Kidney (tissue), 22 donors: ENCODE data around the gene ETS1. TPM values are rescaled to one million over a fixed set of nuclear protein-coding genes. Genes with fewer than 3 reads are reported as not detected.

Experiments used
- DNase-seq, 5 donors: peaks; one replicate each; pipeline ENCODE4 v3.0.0-alpha.2; 2013 to 2020
- FAIRE-seq: peaks from 2 replicates; lab custom pipeline; 2012; peaks lifted over from hg19 to GRCh38; lab: Jason Lieb, UNC
- H3K27ac ChIP-seq, 2 donors: one replicate each; pipeline ENCODE4 v1.7.0; 2013; ENCODE audit warnings: low read depth in 2 of 2, low read length in 2 of 2, inconsistent platforms in 1 of 2
- H3K27me3 ChIP-seq: one replicate; pipeline ENCODE4 v1.7.1; 2013; ENCODE audit warnings: low read length, inconsistent platforms; ENCODE audit not compliant: control insufficient read depth, insufficient read depth
- H3K36me3 ChIP-seq, 3 donors: one replicate each; pipeline versions ENCODE4 v1.7.0 to v1.7.1; 2013; ENCODE audit warnings: low read length in 3 of 3, control low read depth in 1 of 3, inconsistent platforms in 1 of 3; ENCODE audit not compliant: insufficient read depth in 3 of 3, control insufficient read depth in 2 of 3
- H3K4me1 ChIP-seq, 3 donors: one replicate each; pipeline versions ENCODE4 v1.7.0 to v1.7.1; 2013; ENCODE audit warnings: low read length in 3 of 3, inconsistent platforms in 1 of 3, low read depth in 1 of 3; ENCODE audit not compliant: control insufficient read depth in 2 of 3, insufficient read depth in 2 of 3
- H3K4me3 ChIP-seq, 3 donors: one replicate each; pipeline versions ENCODE4 v1.7.0 to v1.8.1; 2013; ENCODE audit warnings: low read length in 3 of 3, control low read depth in 1 of 3, inconsistent platforms in 1 of 3
- H3K9ac ChIP-seq, 3 donors: one replicate each; pipeline versions ENCODE4 v1.7.0 to v1.7.1; 2013; ENCODE audit warnings: low read length in 3 of 3, control low read depth in 1 of 3, inconsistent platforms in 1 of 3
- H3K9me3 ChIP-seq, 3 donors: one replicate each; pipeline versions ENCODE4 v1.7.0 to v1.7.1; 2013; ENCODE audit warnings: low read length in 3 of 3, control low read depth in 1 of 3, inconsistent platforms in 1 of 3; ENCODE audit not compliant: control insufficient read depth in 2 of 3, insufficient read depth in 1 of 3
- intact Hi-C: fragments of 100-400 bp; cut with DNase I; formaldehyde crosslinking; loops from one replicate; pipeline ENCODE4 v1.11.1; 2022
- long read RNA-seq, 10 donors: library from polyadenylated mRNA in 1 of 10; unstranded in 1 of 10; transcript quantifications; one replicate each; pipeline ENCODE4 v2.0.0 and lab custom pipeline, GENCODE V29; 2021 to 2026
- polyA plus RNA-seq: library from polyadenylated mRNA; stranded (reverse); fragments of 350-450 nt; fragmentation: Illumina TruSeq; extraction: RNeasy Lipid Tissue Mini Kit (QIAGEN cat#74804); gene quantifications from one replicate; pipeline ENCODE4 v1.2.3, GENCODE V29; 2014; ENCODE audit warnings: low read depth, low replicate concordance; ENCODE audit not compliant: insufficient read depth
- total RNA-seq: library from RNA; stranded (reverse); fragmentation: NEBNext Ultra II Directional; extraction: Animal tissue kit (Norgen Biotek cat#: 25700); gene quantifications from one replicate; pipeline ENCODE4 v1.2.1, GENCODE V29; 2021
- TF ChIP-seq, protein P1 (sequence below): IDR thresholded peaks from 3 replicates; pipeline ENCODE4 v1.5.1; 2012; ENCODE audit warnings: mild to moderate bottlenecking, moderate library complexity, borderline replicate concordance; ENCODE audit not compliant: insufficient read depth; ENCODE audit errors: extremely low read depth
- donor health status: control.
- donor health status: control.
- donor health status: control.
- donor health status: control.
- donor health status: control.
- donor health status: DM: yes; HTN: yes; CAD: no.
- donor health status: Normal renal cell carcinoma (clear cell type).

ETS1 gene, protein sequence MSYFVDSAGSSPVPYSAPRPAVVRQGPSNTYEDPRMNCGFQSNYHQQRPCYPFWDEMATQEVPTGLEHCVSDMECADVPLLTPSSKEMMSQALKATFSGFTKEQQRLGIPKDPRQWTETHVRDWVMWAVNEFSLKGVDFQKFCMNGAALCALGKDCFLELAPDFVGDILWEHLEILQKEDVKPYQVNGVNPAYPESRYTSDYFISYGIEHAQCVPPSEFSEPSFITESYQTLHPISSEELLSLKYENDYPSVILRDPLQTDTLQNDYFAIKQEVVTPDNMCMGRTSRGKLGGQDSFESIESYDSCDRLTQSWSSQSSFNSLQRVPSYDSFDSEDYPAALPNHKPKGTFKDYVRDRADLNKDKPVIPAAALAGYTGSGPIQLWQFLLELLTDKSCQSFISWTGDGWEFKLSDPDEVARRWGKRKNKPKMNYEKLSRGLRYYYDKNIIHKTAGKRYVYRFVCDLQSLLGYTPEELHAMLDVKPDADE
- total RNA-seq: 124 TPM
- polyA plus RNA-seq: 23.5 TPM
- long read RNA-seq, donor 1: 0 reads
- long read RNA-seq, donor 2, partial matches to known transcripts: 7 of 9 reads
- long read RNA-seq, donor 2, other reads (novel, unspliced or antisense): 0 of 9 reads
- long read RNA-seq, donor 3, partial matches to known transcripts: 0 of 3 reads
- long read RNA-seq, donor 3, other reads (novel, unspliced or antisense): 0 of 3 reads
- long read RNA-seq, donor 4, partial matches to known transcripts: 10 of 14 reads
- long read RNA-seq, donor 4, other reads (novel, unspliced or antisense): 0 of 14 reads
- long read RNA-seq, donor 5: 0 reads
- long read RNA-seq, donor 6: 0 reads
- long read RNA-seq, donor 7, partial matches to known transcripts: 0 of 20 reads
- long read RNA-seq, donor 7, other reads (novel, unspliced or antisense): 18 of 20 reads
- long read RNA-seq, donor 8, partial matches to known transcripts: 5 of 5 reads
- long read RNA-seq, donor 8, other reads (novel, unspliced or antisense): 0 of 5 reads
- long read RNA-seq, donor 9: 0 reads
- long read RNA-seq, donor 10, partial matches to known transcripts: 6 of 8 reads
- long read RNA-seq, donor 10, other reads (novel, unspliced or antisense): 0 of 8 reads

DNA sequence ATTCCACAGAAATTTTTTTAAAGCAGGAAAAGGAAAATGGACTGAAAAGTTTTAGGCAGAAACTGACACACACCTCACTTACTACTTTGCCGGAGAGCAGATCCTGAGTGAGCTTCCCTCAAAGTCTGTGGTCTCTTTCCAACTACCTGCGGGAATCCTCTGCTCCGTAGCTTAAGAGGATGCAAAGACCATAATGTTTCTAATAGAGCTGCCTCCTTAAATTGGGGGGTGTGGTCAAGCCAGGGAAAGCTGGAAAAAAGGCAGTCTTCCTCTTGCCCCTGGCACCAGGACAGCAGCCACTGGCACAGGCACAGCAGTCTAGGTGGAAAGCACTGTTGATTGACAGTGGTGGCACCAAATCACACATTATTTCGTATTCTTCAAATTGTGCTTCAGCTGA is at the start of gene ETS1:
Gene ETS1 (minus strand): TSS at position 144 of the 400 bp plus-strand sequence. CDS start 14,428 bp downstream, outside the sequence.
- Histone ChIP-seq H3K9ac (peak within 1 kb of the TSS in 2 of 3 donors; percentile 28 to 50), H3K9me3 (no peaks in the 10 kb centered on the region), H3K36me3 (no peaks in the 10 kb centered on the region), H3K27ac (peak within 1 kb of the TSS in 1 of 2 donors; percentile 41), H3K27me3 (no peaks in the 10 kb centered on the region), H3K4me3 (peak within 1 kb of the TSS; percentile 46 to 62 (median 49)), H3K4me1 (peaks cover 0 to 4% (median 0%) of the 10 kb centered on the region in 3 donors)
- intact Hi-C loops: no loop called here
- TF ChIP-seq, protein P1, sequence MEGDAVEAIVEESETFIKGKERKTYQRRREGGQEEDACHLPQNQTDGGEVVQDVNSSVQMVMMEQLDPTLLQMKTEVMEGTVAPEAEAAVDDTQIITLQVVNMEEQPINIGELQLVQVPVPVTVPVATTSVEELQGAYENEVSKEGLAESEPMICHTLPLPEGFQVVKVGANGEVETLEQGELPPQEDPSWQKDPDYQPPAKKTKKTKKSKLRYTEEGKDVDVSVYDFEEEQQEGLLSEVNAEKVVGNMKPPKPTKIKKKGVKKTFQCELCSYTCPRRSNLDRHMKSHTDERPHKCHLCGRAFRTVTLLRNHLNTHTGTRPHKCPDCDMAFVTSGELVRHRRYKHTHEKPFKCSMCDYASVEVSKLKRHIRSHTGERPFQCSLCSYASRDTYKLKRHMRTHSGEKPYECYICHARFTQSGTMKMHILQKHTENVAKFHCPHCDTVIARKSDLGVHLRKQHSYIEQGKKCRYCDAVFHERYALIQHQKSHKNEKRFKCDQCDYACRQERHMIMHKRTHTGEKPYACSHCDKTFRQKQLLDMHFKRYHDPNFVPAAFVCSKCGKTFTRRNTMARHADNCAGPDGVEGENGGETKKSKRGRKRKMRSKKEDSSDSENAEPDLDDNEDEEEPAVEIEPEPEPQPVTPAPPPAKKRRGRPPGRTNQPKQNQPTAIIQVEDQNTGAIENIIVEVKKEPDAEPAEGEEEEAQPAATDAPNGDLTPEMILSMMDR: no peak
- DNase-seq (no peak), FAIRE-seq (no peak)

DNA sequence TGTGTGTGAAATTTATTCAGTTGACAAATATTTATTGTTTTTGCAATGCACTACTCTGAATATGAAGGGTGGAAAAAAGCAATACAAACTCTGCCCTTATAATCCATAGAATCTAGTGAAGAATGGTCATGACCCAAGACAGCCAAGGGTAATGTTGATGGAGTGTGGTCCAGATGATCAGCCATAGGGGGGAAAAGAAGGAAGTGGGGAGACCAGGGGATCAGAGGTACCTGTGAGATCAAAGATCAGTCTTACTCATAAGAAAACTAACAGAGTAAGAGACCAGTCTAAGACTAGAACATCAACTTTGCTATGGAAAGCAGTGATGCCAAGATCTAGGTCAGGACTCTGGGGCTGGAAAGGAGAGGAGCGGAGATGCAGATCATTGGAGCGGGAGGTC is 47.0 kb upstream of the ETS1 start:
- Histone ChIP-seq H3K9ac (no peak overlapping the region), H3K4me3 (no peak overlapping the region), H3K27me3 (no peaks in the 10 kb centered on the region), H3K36me3 (no peaks in the 10 kb centered on the region), H3K9me3 (no peaks in the 10 kb centered on the region), H3K4me1 (peaks cover 2 to 10% (median 9%) of the 10 kb centered on the region in 3 donors), H3K27ac (no peak overlapping the region)
- intact Hi-C loops: loop anchor here (10.0 kb wide), 1 partner anchor 470 kb away; no protein-coding TSS in a partner anchor
- TF ChIP-seq, protein P1: no peak
- DNase-seq: no peak
- FAIRE-seq: no peak

DNA sequence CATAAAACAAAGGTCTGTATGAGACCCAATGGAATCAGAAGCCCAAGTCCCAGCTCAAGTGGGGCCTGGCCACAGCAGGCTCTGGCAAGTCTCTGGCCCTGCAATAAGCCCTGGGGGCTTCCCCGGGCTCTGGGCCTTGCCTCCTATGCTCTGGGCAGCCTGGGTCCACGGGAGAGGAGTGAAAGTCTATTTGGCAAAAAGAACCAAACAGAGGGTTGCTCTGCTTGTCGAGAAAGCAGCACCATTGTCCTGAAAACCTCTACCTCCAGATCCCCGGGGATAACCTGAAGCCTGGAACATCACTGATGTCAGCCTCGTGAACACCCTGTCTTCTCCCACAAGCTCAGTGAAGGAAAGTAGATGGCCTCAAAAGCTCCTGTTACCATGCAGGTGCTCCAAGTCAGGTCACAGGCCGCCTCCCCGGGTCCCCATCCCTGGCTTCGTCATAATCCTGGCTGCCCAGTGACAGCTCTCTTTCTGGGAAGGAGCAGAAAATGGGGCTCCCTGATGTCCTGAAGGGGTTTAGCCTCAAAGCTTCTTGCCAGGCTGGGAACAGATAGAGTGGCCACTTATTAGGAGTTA is 46.1 kb upstream of the ETS1 start:
- TF ChIP-seq, protein P1: no peak
- no peak for FAIRE-seq
- H3K4me1 ChIP-seq: peaks cover 2 to 10% (median 10%) of the 10 kb centered on the region in 3 donors
- H3K9ac ChIP-seq: no peak overlapping the region
- H3K4me3 ChIP-seq: no peak overlapping the region
- H3K27ac ChIP-seq: no peak overlapping the region
- intact Hi-C loops: loop anchor here (10.0 kb wide), 1 partner anchor 469 kb away; no protein-coding TSS in a partner anchor
- H3K27me3 ChIP-seq: no peaks in the 10 kb centered on the region
- H3K36me3 ChIP-seq: no peaks in the 10 kb centered on the region
- no peaks in the 10 kb centered on the region for H3K9me3 ChIP-seq
- DNase-seq: no peak
